Muscle layer of colon (tissue), 2 donors: Measurements from ENCODE around the gene ALPL.

ENCODE experiments used
- H3K27ac ChIP-seq: one replicate; pipeline ENCODE4 v1.7.0; 2013; ENCODE audit warnings: low read depth, mild to moderate bottlenecking, low read length, moderate library complexity
- H3K27me3 ChIP-seq, 2 donors: one replicate each; pipeline ENCODE4 v1.7.0; 2013; ENCODE audit warnings: low read length in 2 of 2, mild to moderate bottlenecking in 2 of 2; ENCODE audit not compliant: insufficient read depth in 2 of 2, control insufficient read depth in 1 of 2
- H3K36me3 ChIP-seq: one replicate; pipeline ENCODE4 v1.7.0; 2013; ENCODE audit warnings: mild to moderate bottlenecking, low read length; ENCODE audit not compliant: insufficient read depth
- H3K4me1 ChIP-seq: one replicate; pipeline ENCODE4 v1.7.0; 2013; ENCODE audit warnings: mild to moderate bottlenecking, low read length; ENCODE audit not compliant: insufficient read depth
- H3K4me3 ChIP-seq, 2 donors: one replicate each; pipeline ENCODE4 v1.7.0; 2013; ENCODE audit warnings: low read length in 2 of 2, low read depth in 1 of 2, mild to moderate bottlenecking in 1 of 2, moderate library complexity in 1 of 2
- H3K9ac ChIP-seq: one replicate; pipeline ENCODE4 v1.7.0; 2013; ENCODE audit warnings: low read length
- H3K9me3 ChIP-seq: one replicate; pipeline ENCODE4 v1.7.0; 2013; ENCODE audit warnings: mild to moderate bottlenecking, low read length
- donor health status: abdominal sarcoma.
- donor health status: Adenocarcinoma of cecum.

The ALPL gene

GRCh38 chr1:21605012-21605715 is 95.9 kb downstream of the ALPL start:
- Histone ChIP-seq H3K27me3 (peaks cover 0 to 14% of the 10 kb centered on the region in 2 donors), H3K4me1 (no peaks in the 10 kb centered on the region), H3K9ac (no peak overlapping the region), H3K36me3 (no peaks in the 10 kb centered on the region), H3K27ac (no peak overlapping the region), H3K4me3 (no peak overlapping the region), H3K9me3 (no peaks in the 10 kb centered on the region)

DNA sequence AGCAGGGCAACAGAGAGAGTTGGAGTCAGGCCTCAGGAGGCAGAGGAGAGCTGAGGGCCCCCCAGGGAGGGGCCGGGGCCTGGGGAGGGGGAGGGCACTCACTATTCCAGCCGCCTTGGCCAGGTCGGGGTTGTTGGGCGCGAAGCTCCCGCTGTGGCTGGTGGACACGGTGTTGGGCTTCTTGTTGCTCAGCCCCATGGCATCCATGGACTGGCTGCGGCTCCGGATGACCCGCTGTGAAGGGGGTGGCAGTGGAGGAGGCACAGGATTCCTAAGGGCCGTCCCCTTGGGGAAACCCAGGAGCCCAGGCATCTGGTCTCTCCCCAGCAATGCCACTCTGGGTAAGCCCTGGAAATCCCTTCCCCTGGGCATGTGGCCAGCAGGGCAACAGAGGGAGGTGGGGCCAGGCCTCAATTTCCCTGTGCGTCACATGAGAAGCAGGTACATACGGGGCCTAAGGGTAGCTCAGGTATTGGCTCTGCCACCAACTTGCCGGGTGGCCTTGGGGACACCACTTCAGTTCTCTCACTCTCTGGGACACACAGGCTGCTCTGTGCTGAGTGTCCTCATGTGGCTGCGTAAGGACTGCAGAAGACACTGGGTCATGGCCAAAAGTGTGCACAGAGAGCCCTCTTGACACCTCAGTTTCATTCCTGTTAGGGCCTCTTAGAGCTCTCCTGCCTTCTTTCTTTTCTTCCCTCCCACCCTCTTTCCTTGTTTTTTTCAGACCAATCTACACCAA is 96.9 kb downstream of the ALPL start:
- H3K27ac ChIP-seq: no peak overlapping the region
- H3K9me3 ChIP-seq: no peaks in the 10 kb centered on the region
- H3K4me3 ChIP-seq: no peak overlapping the region
- no peak overlapping the region for H3K9ac ChIP-seq
- H3K4me1 ChIP-seq: no peaks in the 10 kb centered on the region
- no peaks in the 10 kb centered on the region for H3K36me3 ChIP-seq
- peaks cover 0 to 14% of the 10 kb centered on the region in 2 donors for H3K27me3 ChIP-seq

DNA sequence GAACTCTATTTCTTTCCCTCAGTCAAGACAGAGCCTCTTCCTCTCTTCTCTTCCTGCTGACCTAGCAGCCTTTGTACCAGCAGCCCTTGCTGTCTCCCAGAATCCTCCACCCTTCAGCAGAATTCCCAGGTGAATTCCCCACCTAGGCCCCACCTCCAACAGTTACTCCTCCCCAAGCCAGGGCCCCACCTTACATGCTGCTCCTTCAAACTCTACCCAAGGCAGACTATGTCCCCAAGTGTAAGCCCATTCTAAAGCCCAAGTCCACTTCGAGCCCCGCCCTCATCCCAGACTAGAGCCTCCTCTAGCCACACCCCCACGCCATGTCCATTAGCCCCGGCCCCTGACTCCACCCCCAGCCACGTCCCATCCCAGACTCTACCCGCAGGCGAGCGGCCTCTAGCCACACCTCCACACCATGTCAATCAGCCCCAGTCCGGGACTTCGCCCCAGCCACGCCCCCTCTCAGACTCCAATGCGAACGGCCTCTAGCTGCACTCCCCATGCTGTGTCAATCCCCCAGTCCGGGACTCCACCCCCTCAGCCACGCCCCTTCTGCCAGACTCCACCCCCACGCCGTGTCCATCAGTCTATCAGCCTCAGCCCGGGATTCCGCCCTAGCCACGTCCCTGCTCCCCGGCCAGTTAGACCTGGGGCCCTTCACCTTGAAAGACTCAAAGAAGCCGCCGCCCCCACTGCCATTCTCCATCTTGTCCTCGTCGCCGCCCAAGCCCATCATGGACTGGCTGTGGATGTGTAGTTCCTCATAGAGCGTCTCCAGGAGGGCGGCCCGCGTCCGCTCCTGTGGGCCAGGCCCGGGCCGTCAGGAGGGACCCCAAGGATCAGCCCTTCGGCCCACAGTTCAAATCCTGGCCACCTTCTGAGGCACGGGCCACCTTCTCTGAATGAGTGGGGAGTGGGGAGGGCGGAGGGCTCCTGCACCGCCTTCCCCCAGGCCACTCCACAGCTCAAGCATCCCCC is 98.6 kb downstream of the ALPL start:
- H3K27me3 ChIP-seq: peaks cover 0 to 10% of the 10 kb centered on the region in 2 donors
- H3K36me3 ChIP-seq: no peaks in the 10 kb centered on the region
- no peaks in the 10 kb centered on the region for H3K9me3 ChIP-seq
- no peak overlapping the region for H3K9ac ChIP-seq
- no peaks in the 10 kb centered on the region for H3K4me1 ChIP-seq
- no peak overlapping the region for H3K27ac ChIP-seq
- H3K4me3 ChIP-seq: no peak overlapping the region

DNA sequence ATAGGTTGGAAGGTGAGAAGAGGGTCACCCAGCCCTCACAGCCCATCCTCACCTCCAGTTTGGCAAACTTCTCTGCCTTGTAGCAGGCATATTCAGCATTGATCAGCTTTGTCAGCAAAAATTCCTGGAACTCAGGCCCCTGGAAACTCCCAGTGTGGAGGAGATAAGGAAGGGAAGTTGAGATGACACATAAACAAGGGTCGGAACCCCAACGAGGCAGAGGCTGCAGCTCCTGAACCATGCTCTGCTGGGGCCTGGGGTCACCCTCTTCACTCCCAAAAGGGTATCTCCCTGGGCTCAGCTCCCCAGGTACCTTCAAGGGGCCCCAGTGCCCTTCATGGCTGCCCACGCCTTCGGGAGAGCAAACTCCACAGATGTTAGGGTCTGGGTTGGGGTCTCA is 99.6 kb downstream of the ALPL start:
- Histone ChIP-seq H3K27me3 (peaks cover 0 to 9% of the 10 kb centered on the region in 2 donors), H3K4me1 (no peaks in the 10 kb centered on the region), H3K4me3 (no peak overlapping the region), H3K36me3 (no peaks in the 10 kb centered on the region), H3K9ac (no peak overlapping the region), H3K9me3 (no peaks in the 10 kb centered on the region), H3K27ac (no peak overlapping the region)

- H3K27ac ChIP-seq: no peak overlapping the region
- H3K27me3 ChIP-seq: peaks cover 0 to 9% of the 10 kb centered on the region in 2 donors
- H3K4me1 ChIP-seq: no peaks in the 10 kb centered on the region
- H3K4me3 ChIP-seq: no peak overlapping the region
- no peaks in the 10 kb centered on the region for H3K9me3 ChIP-seq
- no peaks in the 10 kb centered on the region for H3K36me3 ChIP-seq
- H3K9ac ChIP-seq: no peak overlapping the region
Measured at GRCh38 chr1:21610027-21610426, 100.8 kb downstream of the ALPL start.

DNA sequence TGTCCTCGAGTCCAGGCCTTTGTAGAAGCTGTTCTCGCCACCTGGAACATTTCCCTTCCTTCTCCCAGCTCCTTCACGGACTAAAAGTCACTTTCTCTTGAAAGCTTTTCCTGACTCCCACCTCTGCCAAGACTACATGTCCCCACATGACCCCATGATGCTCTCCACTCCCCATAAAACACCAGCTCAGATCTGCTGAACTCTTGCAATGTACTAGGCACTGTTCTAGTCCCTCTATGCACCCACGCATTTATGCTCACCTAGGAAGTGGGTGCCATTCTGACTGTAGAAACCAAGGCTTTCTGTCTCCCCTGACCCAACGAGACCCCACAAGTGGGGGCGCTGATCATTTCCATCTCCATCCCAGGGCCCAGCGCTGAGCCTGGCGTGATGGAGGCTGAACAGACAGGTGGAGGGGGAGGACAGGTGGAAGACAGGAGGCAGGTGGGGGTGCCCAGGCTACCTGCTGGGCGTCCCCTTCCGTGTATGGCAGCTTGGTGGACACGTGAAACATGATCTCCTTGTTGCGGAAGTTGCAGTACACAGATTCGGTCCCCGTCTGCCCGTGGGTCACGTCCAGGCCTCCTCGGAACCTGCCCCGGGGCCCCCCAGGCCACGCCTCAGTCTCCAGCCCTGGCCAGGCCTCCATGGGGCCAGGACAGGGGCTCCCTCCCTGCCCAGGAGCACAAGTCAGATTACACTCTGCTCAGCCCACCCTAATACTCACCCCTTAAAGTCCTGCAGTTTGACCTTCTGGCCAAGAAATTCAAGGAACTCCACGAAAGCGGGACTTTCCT is 102.0 kb downstream of the ALPL start:
- Histone ChIP-seq H3K36me3 (no peaks in the 10 kb centered on the region), H3K9me3 (no peaks in the 10 kb centered on the region), H3K27me3 (peaks cover 0 to 9% of the 10 kb centered on the region in 2 donors), H3K9ac (no peak overlapping the region), H3K4me1 (no peaks in the 10 kb centered on the region), H3K27ac (no peak overlapping the region), H3K4me3 (no peak overlapping the region)

DNA sequence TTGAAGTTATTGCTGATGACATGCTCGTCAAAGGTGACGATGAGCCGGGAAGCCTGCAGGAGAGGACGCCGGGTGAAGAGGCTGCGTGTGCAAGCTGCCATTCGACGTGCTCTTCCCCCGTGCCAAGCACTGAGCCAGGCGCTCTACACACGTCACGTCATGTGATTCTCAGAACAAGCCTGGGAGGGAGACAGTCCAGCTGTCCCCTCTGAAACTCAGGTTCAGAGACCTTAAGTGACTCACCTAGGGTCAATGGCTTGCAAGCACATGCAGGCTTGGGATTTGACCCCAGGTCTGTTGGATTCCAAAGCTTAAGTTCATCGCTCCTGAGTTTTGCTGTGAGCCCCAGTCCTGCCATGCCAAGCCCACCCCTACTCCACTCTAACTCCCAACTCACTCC is 102.8 kb downstream of the ALPL start:
- H3K9me3 ChIP-seq: no peaks in the 10 kb centered on the region
- peaks cover 0 to 9% of the 10 kb centered on the region in 2 donors for H3K27me3 ChIP-seq
- H3K27ac ChIP-seq: no peak overlapping the region
- H3K4me1 ChIP-seq: no peaks in the 10 kb centered on the region
- H3K4me3 ChIP-seq: no peak overlapping the region
- H3K36me3 ChIP-seq: no peaks in the 10 kb centered on the region
- H3K9ac ChIP-seq: no peak overlapping the region

DNA sequence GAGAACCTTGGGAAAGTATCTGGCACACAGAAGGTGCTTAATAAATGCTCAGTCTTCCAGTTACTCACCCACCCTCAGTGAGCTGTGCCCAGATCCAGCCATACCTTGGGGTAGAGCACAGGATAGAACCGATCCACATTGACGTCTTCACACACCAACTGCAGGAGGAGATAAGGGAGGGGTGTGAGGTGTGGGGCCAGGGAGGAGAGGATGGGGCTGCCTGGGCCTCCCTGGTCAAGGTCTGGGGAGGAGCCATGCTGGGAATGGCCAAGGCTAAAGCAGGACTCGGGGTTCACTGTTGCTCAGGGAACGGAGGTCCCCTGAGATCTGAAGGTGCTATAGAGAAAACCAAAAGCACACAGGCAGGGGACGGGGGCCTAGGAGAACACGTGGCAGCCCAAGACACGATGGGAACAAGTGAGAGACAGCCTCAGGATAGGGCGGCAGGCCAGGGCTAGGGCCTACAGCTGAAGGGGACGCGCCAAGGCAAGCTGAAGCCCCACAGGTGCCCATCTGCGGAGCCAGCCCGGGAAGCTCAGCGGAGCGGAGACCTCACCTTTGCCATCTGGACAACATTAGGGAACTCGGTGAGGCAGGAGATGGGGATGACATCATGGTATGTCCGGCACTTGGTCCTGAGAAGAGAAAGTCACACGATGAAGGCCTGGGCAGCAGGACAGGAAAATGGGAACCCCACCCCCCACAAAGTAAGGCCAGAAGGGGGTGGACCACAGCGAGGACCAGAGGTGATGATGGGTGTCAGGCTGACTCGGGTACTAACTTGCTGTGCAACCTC is 104.0 kb downstream of the ALPL start:
- Histone ChIP-seq H3K9ac (no peak overlapping the region), H3K9me3 (no peaks in the 10 kb centered on the region), H3K27ac (no peak overlapping the region), H3K27me3 (peaks cover 0 to 2% of the 10 kb centered on the region in 2 donors), H3K4me3 (no peak overlapping the region), H3K36me3 (no peaks in the 10 kb centered on the region), H3K4me1 (no peaks in the 10 kb centered on the region)

DNA sequence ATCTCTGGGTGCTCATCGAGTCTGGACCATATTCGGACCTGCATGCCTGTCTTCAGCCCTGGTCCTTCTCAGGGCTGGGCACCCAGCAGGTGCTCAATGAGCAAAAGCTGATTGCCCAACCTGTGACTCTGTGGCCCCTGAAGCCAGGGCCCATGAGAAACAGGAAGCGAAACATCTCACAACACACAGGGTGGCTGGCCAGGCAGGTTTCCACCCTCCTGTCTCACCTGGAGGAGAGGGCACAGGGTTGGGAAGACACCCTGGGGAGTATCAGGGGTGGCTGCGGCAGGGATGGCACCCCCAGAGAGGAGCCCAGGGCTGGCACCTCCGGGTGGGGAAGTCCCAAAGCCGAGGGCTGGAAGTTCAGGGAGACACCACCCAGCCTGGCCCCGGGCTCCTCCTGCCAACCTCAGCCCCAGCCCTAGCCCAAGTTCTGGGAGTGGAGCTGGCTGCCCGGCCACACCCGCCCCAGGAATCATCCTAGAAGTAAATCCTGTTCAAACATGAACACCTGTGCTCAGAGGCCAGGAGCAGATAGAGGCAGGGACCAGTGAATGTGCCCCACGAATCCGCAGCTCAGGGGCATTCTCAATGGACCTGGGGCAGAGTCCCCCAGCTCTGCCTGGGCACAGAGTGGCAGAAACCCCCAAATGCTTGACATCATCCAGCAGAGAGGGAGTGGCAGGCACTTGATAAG is 105.3 kb downstream of the ALPL start:
- no peaks in the 10 kb centered on the region for H3K36me3 ChIP-seq
- no peak overlapping the region for H3K4me3 ChIP-seq
- H3K9me3 ChIP-seq: no peaks in the 10 kb centered on the region
- H3K4me1 ChIP-seq: no peaks in the 10 kb centered on the region
- no peak overlapping the region for H3K9ac ChIP-seq
- H3K27me3 ChIP-seq: no peaks in the 10 kb centered on the region
- H3K27ac ChIP-seq: no peak overlapping the region

GRCh38 chr1:21616372-21616771 is 107.1 kb downstream of the ALPL start:
- Histone ChIP-seq H3K27ac (no peak overlapping the region), H3K36me3 (no peaks in the 10 kb centered on the region), H3K9ac (no peak overlapping the region), H3K27me3 (peaks cover 0 to 4% of the 10 kb centered on the region in 2 donors), H3K9me3 (no peaks in the 10 kb centered on the region), H3K4me1 (no peaks in the 10 kb centered on the region), H3K4me3 (no peak overlapping the region)
